HG03196 (cell line): ENCODE measurements around the gene STXBP1.

Source experiments
- ATAC-seq: cut with Tn5 transposase; IDR thresholded peaks from one replicate; pipeline ENCODE4 v1.9.1; 2021; ENCODE audit not compliant: unreplicated experiment

Gene STXBP1

DNA sequence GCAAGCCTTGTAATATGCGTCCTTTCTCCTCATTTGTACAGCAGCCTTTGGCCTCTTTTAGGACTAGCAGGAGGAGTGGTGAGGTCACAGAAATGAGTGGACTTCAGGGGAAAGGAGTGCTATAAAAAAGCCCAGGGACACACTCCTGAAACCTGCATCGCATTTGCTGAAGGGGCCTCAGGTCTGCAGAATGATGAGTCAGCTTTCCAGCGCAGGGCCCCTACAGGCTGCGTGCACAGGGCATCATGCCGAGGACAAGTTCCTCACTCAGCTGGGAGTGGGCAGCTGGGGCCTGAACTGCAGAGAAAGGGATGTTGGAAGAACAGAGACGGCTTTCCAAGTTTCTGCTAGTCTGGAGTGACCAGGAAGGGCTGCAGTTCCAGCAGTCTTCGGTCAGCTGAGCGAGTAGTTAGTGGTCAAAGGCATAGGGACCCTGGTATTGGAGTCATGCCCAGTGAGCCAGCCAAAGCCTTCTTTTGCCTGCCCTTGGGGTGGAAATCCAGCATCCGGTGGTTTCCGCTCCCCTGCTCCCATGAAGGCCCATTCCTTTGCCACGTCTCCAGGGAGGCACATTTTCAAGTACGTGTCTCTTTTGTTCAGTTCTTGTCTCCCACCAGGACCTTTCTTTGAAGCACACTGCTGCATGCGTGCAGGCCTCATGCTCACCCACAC lies 77.4 kb downstream of the STXBP1 start:
- no peak for ATAC-seq

DNA sequence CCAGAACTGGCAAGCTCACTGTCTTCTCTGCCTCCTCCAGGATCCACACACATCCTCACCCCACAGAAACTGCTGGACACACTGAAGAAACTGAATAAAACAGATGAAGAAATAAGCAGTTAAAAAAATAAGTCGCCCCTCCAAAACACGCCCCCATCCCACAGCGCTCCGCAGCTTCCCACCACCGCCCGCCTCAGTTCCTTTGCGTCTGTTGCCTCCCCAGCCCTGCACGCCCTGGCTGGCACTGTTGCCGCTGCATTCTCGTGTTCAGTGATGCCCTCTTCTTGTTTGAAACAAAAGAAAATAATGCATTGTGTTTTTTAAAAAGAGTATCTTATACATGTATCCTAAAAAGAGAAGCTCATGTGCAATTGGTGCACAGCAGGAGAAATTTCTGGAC lies 78.7 kb downstream of the STXBP1 start:
- no peak for ATAC-seq

DNA sequence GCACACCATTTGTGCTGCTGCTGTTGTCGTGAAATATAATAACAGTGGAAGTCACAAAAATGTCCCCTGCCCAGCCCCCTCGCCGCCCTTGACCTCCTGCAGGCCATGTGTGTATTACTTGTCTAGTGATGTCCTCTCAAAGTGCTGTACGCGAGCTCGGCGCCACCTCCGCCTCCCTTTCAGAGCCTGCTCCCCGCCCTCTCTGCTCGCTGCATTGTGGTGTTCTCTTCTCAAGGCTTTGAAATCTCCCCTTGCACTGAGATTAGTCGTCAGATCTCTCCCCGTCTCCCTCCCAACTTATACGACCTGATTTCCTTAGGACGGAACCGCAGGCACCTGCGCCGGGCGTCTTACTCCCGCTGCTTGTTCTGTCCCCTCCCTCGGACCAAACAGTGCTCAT lies 80.0 kb downstream of the STXBP1 start:
- ATAC-seq = no peak

DNA sequence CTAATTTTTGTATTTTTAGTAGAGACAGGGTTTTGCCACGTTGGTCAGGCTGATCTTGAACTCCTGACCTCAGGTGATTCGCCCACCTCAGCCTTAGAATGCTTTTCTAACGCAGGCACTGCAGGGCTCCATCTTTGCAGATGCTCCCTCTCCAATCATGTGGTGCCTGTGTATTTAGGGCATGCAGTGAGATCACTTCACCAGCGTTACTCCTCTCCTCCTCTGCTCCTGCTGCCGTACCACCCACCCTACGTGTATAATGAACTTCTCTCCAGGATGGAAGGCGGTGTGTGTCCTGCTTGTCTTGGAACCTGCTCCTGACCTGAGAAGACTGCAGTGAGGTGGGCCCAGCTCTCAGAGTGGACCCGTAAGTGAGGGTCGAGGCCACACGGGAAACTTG lies 81.1 kb downstream of the STXBP1 start:
- no peak for ATAC-seq

DNA sequence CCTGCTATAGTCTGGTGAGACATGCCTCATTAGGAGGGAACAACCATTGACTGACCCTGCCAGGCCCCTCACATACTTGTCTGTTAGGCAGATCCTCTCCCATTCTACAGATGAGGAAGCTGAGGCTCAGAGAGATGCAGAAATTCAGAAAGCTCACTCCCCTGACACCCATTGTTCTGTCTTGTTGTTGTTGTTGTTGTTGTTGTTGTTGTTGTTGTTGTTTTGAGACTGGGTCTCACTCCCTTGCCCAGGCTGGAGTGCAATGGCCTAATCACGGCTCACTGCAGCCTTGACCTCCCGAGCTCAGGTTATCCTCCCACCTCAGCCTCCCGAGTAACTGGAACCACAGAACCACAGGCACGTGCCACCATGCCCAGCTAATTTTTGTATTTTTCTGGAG lies 81.6 kb downstream of the STXBP1 start:
- no peak for ATAC-seq

DNA sequence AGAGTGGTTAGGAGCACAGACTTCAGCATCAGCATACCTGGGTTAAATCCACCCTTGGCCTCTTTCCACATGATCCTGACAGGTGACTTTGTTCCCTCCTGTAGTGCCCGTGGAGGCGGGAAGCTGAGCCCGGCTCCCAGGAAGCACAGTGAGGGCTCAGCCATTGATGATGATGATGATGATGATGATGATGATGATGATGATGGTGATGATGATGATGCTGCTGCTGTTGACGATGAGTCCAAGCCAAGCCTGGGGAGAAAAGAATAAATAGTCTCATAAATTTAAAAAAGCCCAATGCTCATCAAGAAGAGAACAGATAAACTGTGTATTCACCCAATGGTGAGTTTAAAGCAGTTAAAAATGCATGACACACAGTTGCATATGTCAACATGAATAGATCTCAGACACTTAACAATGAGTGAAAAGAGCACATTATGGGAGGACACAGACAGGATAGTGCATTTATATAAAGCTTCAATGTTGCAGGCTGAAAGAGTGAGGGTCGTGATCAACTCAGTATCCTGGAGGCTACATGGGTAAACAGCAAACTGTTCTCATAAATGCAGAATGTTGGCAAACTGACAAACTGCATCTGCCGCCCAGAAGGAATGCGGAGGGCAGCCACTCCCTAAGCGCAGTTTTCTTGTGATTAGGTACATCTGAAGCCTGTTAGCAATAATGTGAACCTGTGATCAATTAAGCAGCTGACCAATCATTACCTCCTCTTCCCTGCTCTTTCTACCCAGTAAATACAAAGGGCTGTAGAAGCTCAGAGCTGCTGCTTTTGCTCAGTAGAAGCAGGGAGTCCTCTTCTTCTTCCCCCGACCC lies 83.0 kb downstream of the STXBP1 start:
- ATAC-seq = no peak

DNA sequence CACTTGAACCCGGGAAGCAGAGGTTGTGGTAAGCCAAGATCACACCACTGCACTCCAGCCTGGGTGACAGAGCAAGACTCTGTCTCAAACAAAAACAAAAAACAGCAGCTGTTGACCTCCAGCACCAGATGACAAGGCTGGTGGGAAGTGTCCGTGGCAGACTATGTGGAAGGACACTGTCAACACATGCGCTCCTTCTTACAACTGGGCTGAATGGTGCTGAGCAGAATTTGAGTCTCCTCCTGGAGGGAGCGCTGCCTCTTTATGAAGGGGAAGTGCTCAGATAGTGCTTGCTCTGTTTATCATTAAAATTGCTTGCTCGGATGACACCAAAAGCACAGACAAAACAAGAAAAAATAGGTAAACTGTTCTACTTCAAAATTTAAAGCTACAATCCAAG lies 85.5 kb downstream of the STXBP1 start:
- ATAC-seq = no peak

DNA sequence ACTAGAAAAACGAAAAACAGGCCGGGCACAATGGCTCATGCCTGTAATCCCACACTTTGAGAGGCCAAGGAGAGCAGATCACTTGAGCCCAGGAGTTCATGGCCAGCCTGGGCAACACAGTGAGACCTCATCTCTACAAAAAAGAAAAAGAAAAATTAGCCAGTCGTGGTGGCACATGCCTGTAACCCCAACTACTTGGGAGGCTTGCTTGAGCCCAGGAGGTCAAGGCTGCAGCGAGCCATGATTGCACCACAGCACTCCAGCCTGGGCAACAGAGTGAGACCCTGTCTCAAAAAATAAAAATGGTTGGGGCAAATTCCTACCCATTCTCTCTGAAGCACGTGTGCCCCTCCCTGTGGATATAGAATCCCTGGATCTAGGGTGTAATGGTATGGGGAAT lies 86.3 kb downstream of the STXBP1 start:
- ATAC-seq = no peak

DNA sequence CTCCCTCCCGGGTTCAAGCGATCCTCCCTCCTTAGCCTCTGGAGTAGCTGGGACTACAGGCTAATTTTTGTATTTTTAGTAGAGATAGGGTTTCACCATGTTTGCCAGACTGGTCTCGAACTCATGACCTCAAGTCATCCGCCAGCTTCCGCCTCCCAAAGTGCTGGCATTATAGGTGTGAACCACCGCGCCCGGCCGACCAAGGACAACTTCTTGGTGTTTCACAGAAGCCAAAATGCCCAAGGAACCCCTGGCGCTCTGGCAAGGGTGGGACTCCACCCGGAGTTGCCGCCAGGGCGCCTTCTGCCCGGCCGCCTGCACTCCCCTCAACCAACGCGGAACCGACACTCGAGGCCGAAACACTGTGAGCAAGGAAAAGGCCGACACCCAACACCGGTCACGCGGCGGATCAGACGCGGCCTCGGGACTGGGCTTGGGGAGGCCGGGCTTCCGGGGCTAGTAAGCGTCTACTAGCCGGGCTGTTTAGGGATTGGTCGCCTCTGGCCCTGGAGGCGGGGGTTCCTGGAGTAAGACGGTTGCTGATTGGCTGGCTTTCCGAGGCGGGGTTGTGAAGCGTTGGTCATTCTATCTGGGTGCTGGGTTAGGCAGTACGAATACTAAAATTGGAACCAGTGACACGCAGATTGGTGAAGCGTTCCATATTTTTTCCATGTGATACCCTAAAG lies 87.1 kb downstream of the STXBP1 start:
- peak; percentile 89 for ATAC-seq

DNA sequence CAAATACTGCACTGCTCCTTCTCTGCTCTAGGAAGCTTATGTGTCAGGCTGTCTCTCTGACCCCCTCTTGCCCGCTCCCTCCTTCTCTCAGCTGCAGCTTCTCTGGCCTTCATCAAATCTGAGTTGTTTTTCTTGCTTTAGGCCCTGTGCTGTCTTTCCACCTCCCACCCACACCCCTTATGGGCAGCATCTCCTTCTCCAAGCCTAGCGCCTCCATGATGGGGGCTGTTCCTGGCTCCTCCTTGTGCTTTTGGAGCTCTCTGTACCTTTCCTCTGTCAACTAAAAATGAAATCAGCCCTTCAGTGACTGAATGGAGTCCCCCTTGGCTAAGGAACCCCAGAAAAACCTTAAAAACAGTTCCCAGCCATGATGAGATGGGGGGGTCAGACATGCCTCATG lies 88.1 kb downstream of the STXBP1 start:
- ATAC-seq = no peak

DNA sequence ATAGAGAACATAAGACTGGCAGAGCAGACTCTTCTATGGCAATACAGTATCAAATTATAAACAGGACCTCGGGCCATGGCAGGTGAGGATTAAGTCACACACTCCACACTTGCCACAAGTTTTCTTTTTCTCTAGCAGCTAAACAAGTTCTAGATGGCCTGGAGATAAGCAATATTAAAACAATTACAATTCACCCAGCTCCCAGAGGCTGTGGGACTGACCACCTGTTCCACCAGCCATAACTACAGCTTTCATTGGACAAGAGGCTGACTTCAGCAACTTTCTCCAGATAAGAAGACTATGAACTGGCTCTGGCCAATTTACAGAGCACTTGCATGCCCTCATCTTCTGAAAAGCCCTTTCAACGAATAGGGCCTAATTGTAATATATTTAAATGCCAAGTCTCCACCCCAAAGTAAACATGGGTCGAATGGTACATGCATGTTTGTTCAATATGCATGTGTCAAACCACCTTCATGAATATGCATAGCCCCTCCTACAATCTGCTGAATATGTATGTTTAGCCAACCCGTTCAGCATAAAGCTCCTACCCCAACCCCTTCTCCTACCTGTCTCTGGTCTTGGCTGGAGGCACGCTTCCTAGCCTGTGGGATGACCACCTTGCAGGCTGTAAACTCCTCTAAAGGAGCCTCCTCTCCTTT lies 88.6 kb downstream of the STXBP1 start:
- no peak for ATAC-seq

DNA sequence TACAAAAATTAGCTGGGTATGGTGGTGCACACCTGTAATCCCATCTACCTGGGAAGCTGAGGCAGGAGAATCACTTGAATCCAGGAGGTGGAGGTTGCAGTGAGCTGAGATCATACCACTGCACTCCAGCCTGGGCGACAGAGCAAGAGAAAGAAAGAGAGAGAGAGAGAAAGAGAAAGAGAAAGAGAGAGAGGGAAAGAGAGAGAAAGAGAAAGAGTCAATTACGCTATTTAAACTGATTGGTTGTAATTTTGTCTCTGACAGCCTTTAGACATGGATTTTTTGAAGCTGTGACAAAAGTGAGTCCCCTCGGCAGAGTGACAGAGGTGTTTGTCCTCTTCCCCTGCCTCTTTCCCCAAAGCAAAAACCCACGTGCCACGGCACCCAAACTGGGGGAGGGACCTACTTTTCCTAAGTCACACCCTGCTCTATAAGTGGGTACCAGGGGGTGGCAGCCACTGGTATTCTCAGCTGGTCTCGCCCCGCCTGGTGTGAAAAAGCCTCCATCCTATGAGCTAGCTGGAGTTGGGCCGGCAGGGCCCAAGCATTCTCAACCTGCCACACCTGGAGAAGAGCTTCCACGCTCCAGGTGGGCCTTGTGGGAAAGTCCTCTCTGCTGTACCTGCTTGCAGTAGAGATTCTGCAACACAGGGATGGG lies 91.3 kb downstream of the STXBP1 start:
- no peak for ATAC-seq

DNA sequence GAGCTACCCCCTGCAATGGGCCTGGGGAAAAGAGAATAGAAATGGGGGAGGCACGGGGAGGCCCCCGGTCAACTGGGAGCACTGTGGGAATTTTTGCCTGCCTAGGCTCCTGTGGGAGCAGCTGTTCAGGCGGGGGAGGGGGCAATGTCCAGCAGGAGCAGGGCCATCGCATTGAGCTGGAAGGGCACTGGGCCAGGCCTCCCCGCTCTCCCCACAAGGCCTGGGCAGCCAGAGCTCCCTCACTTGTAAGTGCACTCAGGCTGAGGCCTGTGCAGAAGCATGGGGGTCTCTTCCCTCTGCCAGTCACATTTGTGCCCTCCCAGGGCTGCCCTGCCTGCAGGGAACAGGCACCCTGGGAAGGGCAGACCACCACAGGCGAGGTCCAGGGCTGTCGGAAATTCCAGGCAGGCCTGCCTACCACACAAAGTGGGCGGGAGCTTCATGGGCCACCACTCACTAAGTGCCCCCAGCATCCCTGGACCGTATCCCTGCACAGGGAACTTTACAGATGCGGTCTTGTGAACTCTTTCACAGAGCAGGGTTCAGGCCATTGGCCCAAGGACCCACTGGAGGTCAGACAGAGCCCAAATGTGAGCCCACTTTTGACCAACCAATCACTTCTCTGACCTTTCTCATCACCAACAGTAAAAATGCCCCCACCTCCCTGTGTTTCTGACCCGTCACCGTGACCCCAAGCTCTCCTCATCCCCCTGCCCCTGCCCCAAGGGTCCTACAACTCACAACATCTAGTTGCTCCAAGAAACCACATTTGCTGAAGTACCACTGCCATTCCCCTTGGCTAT lies 93.7 kb downstream of the STXBP1 start:
- no peak for ATAC-seq

DNA sequence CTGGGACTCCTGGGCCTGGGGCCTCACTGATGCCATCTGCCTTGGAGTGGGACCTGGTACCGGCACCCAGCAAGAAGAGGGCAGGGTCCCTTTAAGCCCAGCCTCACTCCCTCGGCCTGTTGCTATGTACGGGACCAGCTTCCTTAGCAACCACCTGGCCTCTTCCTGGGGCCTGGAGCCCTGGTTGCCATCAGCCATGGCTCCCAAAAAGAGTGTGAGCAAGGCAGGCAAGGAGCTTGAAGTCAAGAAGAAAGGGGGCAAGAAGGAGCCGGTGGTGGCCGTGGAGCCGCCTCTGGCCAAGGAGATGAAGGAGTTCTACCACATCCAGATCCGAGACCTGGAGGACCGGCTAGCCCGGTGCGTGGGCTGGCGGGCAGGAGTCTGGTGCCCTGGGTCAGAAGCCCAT lies 94.8 kb downstream of the STXBP1 start, which contains the start of gene CFAP157:
Gene CFAP157, plus strand, starts transcription at position 153 of the 406 bp plus-strand sequence. Its CDS starts 44 bp downstream, at position 197.
- ATAC-seq = no peak

DNA sequence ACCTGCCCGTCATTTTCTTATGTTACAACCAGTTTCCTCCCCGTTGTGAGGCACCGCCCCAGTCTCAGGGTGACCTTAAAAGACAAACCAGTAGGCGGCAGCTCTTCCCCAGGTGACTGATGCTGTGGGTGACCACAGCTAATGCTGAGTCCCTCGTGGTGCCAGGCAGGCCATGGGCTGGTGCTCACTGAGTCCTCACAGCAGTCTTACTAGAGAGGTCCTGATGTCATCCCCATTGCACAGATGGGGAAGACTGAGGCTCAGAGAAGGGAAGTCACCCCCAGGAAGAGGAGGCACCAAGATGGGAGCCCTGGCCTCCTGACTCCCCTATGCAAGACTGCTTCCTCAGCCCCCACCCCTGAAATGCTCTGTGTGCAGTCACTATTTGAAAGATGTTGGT lies 95.7 kb downstream of the STXBP1 start:
- no peak for ATAC-seq

DNA sequence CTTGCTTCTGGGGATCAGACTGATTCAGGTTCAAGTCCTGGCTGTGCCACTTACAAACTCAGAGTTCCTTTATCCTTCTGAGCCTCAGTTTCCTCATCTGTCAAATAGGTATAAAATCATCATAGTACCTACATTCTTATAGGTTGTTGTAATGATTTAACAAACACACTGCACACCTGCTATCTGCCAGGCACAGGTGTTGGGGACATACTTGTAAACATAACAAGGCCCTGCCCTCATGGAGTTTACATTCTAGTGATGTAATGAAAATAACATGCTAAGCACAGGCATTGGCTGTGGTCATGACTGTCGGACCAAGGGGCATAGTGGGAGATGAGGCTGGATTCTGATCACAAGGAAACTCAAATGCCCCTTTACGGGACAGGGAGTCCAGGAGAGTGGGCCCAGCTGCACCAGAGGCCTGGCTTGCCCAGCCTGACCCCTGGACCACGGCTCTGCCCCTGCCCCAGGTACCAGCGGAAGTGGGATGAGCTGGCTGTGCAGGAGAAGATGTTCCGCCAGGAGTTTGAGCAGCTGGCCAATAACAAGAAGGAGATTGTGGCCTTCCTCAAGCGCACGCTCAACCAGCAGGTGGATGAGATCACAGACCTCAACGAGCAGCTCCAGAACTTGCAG lies 97.0 kb downstream of the STXBP1 start:
- no peak for ATAC-seq

DNA sequence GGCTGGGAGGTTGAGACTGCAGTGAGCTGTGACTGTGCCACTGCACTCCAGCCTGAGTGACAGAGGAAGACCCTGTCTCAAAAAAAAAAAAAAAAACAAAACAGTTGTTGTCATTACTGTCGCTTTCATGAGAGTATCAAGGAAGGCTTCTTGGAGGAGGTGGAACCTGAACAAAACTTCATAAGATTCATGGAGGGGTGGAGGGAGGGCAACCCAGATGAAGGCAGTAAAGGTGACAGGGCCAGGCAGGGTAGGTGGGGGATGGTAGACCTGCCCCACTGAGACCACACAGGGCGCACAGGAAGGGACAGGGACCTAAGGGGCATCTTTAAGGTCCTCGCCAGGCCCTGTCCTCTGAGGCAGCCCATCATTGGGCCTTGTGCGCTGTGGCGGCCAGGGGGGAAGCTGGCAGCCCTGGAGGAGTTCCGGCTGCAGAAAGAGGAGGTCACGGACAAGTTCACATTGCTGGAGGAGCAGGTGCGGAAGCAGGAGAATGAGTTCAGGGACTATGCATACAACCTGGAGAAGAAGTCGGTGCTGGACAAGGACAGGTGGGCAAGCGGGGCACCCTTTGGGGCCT lies 98.2 kb downstream of the STXBP1 start:
- no peak for ATAC-seq

DNA sequence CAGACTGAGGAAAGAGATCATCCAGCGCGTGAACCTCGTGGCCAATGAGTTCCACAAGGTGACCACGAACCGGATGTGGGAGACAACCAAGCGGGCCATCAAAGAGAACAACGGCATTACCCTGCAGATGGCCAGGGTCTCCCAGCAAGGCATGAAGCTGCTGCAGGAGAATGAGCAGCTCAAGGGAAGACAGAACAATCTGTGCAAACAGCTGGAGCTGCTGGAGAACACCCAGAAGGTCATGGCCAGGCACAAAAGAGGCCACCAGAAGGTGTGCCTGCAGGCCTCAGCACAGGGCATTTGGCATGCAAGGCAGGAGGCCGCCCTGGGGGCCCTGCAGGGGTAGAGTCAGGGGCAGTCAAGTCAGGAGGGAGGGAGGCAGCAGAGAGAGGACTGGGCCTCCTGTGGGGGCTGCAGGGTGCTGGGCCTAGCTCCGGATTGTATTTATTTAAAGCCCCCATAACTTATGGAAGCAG lies 99.2 kb downstream of the STXBP1 start:
- ATAC-seq = no peak

DNA sequence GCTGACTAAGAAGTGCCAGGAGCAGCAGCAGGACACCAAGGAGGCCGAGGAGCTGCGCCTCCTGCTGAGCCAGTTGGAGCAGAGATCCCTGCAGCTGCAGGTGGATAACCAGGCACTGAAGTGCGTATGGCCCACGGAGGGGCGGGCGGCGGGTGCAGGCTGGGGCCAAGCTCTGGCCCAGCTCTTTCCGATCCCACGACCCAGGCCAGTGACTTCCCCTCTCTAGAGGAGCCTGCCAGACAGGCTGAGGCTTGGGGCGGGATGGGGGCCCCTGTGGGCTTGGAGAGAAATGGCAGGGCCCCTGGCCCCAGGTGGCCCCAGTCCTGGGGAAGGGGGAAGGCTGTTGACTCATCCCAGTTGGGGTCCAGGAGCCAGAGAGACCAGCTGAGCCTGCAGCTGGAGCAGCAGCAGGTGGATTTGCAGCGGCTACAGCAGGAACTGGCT lies 99.8 kb downstream of the STXBP1 start:
- no peak for ATAC-seq
